IPS DF 4.7 (cell line): ENCODE results near the gene ZNF646.

Experiments used
- DNase-seq: peaks from one replicate; pipeline ENCODE4 v3.0.0-alpha.2; 2013; ENCODE audit warnings: low spot score; ENCODE audit errors: extremely low read depth

ZNF646 gene

GRCh38 chr16:31130899-31131298 lies 56.7 kb downstream of the ZNF646 start:
- DNase-seq, result no peak

DNA sequence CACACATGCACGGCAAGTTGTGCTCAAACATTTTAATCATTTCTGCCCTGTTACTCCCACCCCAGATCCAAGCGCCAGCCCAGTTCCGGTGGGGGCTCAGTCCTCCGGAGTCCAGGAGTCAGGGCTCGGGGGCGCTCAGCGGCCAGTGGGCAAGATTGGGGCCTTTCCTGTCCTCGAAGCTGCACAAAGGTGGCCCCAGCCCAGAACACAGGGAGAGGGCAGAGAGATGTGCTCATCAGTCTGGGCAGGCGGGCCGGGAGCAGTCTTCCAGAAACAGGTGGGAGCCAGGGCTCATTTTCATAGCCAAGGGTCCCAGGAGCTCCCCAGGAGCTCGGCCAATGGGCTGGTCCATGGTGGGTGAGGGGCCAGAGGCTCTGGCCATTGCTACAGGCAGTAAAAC lies 57.2 kb downstream of the ZNF646 start:
- DNase-seq, result no peak

DNA sequence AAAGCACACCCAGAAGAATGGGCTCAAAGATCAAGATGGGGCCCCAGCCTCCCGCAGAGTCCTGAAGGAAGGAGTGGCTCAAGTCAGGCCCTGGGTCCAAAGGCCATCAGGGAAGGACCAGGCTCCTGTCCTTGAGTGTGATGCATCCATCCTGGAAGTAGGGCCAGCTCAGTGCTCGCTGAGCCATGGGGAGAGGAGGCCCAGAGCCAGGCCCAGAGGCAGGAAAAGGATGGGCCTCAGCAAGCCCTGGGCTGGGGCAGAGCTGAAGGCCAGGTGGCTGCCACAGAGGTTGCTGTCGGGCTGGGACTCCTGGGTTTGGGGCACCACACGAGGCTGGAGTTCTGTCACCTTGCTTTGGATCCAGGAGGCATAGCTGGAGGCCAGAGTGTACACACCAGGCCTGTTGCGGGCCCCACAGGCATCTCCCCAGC lies 57.6 kb downstream of the ZNF646 start:
- no peak for DNase-seq

GRCh38 chr16:31132303-31132979 lies 58.2 kb downstream of the ZNF646 start:
- no peak for DNase-seq

DNA sequence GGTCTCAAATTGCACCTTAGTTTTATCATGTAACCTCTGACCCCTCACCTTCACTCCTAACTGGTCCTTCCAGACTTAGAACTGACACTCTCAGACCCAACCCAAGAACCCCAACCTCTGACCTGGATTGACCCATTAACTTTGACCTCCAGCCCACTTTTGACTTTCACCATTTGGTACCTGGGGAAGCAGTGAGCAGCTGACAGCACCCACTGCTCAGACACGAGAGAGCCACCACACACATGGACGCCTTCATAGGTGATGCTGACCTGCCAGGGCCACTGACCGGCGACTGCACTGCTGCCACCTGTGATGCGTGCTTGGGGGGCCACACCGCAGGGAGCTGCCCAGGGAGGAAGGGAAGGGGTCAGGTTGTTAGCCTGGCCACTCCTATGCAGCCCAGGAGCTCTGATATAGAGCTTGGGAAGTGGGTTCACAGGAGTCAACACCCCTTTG lies 58.9 kb downstream of the ZNF646 start:
- no peak for DNase-seq
